GM19455 (cell line): ENCODE data around the gene ACTC1.
"Not testable (repeated sequence)": the region's sequence is repeated elsewhere in the genome, so short reads cannot be mapped to it uniquely, and the experiment has no call there.

Source experiments
- ATAC-seq: cut with Tn5 transposase; IDR thresholded peaks from one replicate; pipeline ENCODE4 v1.9.1; 2021; ENCODE audit not compliant: unreplicated experiment

ACTC1 gene

DNA sequence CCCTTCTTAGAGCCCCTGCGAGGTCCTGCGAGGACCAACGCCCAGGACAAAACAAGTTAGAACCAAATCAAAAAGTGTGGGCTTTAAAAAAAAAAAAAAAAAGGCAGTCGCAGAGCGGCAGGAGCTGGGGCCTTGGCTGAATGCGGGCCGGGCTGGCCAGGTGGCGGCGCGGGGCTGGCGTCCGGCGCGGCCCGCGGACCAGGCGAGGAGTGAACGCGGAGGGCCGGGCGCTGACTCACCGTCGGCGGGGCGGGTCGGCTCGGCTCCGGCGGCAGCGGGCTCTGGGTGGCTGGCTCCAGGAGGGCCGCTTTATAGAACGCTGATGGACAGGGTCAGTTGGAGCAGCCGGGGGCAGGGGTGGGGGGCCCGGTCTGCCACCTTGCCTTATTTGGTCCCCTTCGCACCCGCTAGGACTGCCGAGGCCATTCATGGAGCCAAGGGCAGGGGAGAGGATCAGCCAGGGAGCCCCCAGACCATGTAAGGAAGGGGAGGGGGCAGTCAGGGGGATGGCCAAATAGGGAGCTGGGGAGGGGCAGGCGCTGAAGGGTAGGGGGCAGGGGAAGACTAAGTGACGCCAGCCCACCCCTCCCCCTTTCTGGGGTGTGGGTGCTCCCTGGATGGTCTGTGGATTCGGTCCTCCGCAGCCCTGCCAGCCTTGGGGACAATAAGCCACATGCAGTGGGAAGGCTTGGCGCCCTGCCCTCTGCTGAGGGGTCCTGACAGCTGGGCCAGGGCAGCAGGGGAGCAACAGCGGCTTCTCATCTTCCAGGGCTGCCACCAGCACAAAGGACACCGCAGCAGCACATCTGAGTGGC is at the start of gene ACTC1:
Gene ACTC1 (minus strand): TSS at position 283 of the 815 bp plus-strand sequence. CDS start 741 bp downstream, outside the sequence.
- ATAC-seq: no peak

DNA sequence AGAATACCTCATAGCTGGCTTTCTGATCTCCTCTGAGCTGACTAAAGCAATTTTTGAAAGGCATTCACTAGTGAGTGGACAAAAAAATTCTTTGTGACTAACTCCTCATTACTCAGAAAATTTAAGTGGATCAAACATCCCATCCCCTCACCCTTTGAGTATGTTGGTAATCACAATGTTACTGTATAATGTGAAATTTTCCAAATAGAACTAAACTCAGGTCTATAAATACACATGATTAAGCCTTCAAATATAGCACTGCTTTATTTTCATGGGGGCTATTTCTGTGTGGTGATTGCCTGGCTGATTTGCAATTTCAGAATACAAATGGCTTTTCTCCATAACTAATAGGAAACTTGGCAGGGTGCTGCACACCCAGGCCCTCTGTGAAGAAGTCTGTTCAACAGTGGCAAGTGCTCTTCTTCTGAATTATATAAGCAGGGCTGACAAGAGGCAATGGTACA is 45.9 kb upstream of the ACTC1 start:
- ATAC-seq: no peak

DNA sequence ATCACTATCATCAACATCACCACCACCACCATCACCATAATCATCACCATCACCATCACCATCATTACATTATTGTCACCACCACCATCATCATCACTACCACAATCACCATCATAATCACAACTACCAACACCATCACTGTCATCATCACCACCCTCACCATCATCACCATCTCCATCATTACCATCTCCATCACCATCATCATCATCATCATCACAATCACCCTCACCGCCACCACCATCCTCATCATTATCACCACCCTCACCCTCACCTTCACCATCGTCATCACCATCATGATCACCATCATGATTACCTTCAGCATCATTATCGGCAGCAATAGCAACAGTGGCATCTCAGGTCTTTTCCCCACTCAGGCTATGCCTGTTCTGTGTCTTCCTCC is 42.9 kb upstream of the ACTC1 start:
- no peak for ATAC-seq

DNA sequence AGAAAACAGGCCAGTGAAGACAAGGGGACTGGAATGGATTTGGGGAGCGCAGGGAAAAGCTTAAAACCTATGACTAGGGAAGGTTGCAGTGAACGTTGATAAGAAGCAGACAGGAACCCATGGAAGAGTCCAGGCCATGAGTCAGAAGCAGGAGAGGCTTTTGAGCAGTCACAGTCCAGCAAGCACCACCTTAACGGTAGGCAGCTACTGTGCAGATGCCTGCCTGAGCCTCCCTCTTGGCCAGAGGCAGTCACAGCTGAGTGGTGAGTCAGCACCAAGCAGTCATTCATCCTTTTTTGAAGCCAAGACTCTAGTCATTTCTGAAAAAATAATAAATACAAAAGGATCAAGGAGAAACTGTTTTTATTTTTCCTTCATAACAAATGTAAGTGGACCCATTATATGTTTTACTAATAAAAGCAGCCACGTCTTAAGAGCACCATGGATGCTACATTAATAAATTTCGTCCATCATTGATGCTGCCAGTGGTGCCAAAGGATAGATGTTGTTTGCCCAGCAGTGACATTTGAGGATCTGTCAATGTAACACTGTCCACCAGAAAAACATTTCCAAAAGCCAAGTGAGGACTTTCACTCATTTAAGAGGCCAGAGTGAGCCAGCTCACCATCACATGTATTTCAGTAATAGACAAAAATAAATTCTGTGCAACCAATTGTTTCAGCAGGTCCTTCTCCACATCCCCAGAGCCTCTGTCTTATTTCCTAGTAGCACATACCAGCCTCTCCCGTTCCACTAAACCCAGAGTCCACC is 42.1 kb upstream of the ACTC1 start:
- no peak for ATAC-seq

DNA sequence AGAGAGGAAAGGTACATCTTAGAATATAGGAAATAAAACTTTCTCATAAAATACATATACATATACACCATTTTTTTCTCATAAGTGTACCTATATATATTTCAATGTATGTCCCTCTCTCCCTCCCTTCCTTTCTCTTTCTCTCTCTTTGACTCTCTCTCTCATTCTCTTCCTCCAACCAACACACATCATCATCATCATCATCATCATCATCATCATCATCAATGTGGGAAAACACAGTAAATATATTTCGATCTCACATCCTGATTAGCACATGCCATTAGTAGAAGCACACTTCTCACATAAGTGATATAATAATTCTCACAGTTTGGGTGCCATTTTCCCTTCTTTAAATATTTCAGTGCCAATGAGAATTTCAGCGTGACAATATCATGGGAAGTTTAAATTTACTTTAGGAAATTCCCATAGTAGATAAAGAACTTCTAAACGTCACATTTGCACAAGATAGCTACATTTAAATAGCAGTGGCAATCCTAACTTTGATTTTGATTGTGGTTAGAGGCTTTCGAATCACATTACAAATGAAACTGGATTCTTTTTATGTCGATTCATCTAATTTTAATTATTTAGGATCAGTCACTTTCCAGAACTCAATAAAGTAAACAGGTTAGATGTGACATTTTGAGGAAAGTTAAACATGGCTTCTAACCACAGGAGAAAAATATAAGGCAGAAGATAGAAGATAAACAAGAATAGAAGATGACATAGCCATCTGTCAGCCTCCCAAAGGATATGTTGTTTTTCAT is 33.0 kb upstream of the ACTC1 start:
- no peak for ATAC-seq

DNA sequence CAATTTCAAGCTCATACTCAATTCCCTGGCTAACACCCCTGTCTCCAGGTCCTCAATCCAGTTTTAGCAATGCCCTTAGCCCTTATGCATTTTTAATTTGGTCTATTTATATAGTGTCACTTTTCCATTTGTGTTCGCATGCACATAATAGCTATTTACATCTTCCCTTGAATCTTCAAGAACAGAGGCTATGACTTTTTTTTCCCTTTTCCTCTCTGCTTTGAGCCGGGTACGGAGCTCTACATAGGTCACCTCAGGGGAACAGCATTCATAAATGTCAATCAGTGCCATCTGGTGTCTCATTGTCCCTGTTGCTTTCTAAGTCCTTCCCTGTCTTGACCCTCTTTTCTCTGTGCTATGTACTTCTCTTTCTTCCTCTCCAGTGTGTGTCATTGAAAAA is 26.5 kb upstream of the ACTC1 start:
- no peak for ATAC-seq

DNA sequence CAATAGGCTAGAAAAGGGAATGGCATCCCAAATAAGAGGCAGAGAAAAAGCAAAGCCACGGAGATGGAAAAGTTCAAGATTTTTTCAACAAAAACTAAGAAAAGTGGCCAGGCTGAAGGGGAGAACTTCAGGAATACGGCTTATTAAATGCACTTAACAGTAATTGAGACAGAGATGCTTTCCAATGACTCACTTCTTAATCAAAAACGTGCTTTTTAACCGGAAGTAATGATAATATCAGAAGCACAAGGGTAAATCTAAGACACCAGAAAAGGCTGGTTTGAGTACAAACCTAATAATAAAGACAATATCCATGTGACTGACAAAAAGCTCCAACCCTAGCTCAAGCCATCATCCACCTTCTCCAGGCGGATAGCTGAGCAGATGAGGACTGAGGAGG is 24.8 kb upstream of the ACTC1 start:
- no peak for ATAC-seq

DNA sequence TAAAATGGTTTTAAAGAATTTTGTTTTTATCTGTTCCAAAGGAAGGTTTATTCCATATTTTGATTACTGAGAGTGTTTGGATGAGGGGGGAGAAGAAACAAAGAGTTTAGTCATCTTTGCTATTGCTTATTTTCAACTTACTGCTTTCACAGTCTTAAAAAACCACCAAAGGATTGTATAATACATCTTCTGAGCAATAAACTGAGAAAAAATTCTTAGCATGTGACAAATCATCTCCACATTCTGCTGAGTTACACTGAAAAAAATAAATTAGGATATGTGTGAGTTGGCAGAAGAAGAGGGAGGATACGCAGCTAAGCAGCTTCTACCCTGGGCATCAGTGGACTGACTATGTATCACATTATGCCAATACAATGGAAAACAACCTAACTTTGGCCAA is 23.2 kb upstream of the ACTC1 start:
- ATAC-seq: no peak

DNA sequence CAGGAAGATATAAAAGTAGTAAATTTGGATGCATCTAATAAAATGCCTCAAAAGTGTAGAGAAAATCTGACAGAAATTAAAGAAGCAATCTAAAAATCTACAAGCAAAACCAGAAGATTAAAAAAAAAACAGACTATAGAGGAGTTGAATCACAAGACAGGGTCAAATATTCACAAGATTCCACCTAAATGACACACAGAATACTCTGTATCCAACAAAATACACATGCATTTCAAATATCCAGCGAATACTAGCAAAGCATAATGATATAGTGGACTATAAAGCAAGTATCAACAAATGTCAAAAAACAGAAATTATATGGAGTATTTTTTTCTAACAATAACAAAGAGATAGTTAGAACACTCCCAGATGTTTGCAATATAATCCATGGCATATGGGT is 20.5 kb upstream of the ACTC1 start:
- no peak for ATAC-seq

DNA sequence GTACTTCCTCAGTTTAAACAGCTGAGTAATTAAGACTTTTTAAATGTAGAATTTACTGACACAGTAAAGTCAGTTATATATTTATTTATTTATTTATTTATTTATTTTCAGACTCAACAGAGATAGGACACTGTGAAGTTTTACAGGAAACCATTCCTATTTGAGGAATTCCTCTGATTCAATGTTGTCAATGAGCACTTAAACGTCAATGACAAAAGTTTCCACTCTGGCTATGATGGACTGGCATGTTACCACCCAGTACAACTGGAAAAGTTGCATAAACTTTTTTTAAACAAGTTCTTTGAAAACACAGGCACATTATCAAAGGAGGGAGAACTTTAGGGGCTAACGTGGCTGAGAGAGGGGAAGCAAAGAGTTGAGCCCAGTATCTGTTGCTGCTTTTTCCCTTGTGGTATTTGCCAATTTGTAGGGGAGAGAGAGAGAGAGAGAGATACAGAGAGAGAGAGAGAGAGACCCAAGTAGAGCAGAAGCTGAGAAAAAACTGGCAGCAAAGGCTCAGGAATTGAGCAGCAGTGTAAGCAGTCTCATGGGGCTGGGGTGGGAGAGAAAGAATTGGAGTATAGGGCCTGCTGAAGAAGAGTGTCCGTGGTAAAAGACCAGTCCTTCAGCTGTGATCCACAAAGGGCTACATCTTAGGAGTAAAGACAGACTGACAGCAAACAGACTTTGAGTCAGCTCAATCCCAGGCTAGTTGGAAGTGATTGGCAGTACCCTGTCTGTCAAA is 18.3 kb upstream of the ACTC1 start:
- ATAC-seq: no peak

DNA sequence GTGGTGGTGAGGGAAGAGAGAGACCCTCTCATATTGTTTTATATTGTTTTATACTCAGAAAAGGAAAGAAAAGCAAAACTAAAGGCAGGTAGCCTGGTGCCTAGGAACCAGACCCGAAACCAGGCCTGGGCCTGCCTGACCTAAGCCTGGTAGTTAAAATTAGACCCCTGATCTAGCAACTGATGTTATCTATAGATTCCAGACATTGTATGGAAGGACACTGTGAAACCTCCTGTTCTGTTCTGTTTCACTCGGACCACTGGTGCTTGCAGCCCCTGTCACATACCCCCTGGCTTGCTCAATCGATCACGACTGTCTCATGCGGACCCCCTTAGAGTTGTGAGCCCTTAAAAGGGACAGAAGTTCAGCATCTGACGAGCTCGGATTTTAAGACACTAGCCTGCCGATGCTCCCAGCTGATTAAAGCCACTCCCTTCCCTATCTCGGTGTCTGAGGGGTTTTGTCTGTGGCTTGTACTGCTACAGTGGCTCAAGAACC is 17.6 kb upstream of the ACTC1 start:
- not testable (repeated sequence) for ATAC-seq

DNA sequence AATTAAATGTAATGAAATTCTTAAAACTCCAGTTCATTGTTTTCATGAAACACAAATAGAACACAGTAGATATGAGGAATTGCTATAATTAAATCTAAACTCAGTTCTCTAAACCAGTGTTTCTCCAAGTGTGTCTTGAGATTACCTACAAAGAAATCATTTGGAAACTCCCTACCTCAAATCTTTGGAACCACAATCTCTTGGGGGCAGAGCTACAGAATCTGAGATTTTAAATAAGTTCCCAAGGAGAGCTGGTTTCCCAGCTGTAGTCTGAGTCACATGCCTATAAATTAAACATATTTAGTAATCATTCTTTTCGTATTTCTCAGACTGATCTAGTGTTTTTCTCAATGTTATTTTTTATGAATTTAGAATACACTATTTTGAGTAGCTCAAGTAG is 17.0 kb upstream of the ACTC1 start:
- no peak for ATAC-seq

DNA sequence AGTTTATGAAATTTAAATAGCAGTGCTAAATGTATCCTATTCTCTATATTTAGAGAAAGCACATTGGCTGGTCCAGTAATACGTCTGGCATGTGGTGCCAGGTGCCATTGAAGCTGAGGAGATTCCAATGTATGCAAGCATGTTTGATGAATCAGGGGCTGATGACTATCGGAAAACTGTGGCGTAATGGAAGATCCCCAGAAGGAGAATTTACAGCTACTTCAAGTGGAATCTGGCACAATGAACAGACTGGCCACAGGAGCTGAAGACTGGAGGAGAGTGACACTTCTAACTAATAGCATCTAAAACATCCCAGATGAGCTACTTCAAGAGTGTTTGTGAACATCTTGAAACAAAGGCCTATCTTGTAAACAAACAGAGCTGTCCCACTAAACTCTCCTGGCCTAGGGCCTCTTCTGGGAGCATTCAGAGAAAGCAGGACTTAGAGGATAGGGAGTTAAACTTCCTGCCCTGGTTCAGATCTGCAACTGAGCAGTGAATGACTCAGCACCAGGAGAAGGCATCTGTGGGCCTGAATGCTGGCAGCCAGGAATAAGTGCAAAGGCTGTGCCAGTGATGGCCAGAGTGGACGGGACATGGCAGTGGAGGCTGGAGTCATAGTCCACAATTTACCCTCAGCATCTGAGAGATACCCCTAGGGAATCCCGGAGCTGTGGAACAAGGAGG is 15.2 kb upstream of the ACTC1 start:
- no peak for ATAC-seq

DNA sequence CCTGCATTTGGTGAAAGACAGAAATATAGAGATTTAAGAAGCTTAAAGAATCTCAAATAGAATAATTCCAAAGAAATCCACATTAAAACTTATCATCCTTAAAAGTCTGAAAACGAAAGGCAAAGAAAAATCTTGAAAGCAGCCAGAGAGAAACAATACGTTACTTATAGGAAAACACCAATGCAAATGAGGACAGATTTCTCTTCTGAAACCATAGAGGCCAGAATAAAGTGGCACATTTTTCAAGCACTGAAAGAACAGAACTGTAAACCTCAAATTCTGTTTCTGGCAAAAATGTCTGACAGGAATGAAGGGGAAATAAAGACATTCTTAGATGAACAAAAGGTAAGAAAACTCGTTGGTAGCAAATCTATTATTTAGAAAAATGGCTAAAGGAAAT is 13.8 kb upstream of the ACTC1 start:
- ATAC-seq: no peak

DNA sequence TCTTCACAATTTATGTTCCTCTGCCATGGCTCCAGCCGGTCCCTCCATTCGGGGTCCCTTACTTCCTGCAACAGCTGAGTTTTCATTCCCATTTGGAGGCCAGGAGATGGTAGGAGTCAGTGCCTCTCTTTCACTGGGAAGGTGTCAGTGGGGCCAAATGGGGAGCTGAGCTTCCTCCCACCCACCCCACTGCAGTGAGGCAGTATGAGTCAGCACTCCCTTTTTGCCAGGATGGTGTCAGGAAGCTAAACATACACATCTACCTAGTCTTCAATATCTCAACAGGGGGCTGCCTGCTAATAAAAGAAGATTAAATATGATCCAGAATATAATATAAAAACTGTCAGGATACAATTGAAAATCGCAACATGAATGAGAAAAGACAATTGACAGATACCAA is 12.7 kb upstream of the ACTC1 start:
- ATAC-seq: no peak

DNA sequence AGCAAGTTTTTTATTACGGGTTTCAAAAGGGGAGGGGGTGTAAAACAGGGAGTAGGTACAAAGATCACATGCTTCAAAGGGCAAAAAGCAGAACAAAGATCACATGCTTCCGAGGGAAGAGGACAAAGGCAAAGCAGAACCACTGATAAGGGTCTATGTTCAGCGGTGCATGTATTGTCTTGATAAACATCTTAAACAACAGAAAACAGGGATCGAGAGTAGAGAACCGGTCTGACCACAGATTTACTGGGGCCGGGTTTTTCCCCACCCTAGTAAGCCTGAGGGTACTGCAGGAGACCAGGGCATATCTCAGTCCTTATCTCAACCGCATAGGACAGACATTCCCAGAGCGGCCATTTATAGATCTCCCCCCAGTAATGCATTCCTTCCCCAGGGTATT is 11.9 kb upstream of the ACTC1 start:
- not testable (repeated sequence) for ATAC-seq

DNA sequence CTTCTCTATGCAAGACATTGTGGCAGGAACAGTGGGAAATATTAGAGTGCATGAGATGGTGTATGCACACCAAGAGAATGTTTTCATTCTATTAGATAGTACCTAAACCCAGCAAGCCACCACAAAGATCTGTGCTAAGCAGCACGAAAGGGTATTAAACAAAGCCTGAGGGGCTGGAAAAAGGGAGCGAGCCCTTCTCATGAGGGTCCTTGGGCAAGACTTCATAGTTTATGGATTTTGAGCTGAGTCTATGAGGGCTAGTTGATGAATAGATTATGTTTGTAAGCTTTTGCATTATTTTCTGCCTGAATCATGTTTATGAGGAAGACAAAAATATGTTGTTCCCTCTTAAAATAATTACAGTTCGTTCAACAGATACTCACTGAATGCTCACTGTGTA is 9.4 kb upstream of the ACTC1 start:
- no peak for ATAC-seq

DNA sequence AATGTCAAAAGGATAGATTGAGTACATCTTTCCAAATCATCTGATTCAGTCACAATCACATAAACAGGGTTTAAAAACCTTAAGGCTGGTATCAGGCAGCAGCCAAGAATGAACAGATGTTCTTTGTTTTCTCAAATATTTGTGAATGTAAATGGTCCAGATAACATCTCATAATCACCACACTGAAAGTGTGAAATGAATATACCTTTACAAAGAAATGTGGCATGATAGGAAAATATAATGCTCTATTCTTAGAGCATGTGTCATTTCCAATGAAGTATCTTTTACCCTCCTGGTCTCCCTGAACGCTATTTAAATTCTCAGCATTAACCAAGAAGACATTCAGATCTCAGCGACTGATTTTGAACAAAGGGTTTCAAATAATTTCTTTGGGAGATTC is 8.8 kb upstream of the ACTC1 start:
- ATAC-seq: no peak

DNA sequence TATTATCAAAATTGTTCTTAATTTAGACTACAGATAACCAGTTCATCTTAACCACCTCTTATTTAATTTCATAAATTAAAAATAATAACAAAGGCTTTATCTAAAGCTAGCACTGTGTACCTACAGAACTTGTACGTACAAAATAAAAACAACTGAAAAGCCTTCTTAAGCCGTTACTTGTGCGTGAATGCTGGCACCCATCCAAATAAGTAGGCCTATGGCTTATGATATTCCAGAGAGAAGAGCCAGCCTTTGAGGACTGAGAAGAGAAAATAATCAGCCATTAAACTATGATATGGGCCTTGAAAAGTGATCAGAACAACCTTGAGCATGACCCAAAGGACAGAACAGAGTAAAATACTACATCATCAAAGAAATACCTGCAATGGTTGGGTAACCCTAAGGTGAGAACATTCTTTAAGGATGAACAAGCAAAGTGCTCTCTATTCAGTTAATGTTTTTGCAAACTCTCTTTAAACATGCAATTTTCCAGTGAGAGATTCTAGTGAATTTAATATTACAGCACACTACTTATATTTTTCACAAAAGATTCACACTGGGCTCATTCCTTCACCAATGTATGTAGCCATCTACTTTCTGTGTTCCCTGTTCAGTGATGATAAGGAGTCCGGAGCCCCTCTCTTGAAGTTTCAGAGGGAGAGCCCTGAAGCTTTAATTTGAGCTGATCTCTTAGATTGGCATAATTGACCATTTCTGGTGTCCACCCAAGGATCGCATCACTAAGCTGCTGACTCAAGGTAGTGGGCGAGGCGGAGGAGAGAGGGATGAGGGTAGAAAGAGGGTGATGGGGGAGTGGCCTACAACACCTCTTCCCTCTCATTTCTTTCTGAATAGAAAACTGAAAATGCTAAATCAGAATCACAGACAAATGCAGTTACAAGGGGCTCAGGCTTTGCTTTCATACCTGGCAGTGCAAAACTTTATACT is 7.7 kb upstream of the ACTC1 start:
- ATAC-seq: no peak
